ENCODE results near the gene PSAPL1.

PSAPL1 gene

DNA sequence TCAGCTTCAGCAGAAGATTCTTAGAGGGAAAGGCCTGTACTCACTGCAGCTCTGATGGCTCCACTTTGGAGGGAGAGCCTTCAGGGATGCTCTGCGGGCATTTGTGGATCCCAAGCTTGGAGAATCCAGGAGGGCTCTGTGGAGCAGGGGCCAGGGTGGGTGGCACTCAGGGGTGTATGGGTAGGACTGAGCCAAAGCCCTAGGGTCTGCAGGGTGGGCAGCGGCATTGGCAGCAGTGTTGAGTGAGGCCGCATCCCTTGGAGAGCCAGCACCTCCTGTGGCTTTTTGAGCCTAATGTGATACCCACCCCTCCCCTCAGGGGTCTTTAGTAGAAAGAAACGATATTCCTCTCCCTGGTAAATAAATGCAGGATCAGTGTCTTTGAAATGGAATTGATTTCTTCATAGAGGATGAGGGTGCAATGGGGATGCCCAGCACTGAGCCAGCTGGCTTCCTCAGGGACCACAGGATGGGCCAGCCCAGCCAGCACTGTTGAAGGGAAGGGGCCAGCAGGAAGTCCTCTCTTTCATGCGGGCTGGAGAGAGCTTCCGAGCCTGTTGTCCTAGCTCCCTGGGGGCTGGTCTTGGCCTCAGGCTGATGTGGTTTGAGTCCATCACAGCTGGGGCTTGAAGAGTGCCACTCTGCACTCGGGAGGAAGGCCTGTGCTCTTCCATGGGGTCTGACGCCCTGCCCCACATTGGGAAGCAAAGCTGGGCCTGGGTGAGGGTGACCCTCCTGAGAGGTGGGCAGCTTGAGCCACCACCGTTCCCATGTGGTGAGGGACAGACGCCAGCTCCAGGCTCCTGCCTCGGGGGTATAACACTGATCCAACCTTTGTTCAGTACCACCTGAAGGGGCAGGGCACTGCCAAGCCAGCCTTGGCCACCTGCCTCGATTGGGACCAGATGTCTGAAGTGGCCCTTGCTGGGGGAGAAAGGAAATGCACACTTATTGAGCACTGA is 49.5 kb downstream of the PSAPL1 start:
- H2AFZ ChIP-seq: no peak overlapping the region
- no peak overlapping the region for H3K27ac ChIP-seq
- H3K9ac ChIP-seq: no peak overlapping the region
- TF ChIP-seq, protein P1, sequence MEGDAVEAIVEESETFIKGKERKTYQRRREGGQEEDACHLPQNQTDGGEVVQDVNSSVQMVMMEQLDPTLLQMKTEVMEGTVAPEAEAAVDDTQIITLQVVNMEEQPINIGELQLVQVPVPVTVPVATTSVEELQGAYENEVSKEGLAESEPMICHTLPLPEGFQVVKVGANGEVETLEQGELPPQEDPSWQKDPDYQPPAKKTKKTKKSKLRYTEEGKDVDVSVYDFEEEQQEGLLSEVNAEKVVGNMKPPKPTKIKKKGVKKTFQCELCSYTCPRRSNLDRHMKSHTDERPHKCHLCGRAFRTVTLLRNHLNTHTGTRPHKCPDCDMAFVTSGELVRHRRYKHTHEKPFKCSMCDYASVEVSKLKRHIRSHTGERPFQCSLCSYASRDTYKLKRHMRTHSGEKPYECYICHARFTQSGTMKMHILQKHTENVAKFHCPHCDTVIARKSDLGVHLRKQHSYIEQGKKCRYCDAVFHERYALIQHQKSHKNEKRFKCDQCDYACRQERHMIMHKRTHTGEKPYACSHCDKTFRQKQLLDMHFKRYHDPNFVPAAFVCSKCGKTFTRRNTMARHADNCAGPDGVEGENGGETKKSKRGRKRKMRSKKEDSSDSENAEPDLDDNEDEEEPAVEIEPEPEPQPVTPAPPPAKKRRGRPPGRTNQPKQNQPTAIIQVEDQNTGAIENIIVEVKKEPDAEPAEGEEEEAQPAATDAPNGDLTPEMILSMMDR (IDR thresholded peaks at IDR 0.05): no peak
- no peaks in the 10 kb centered on the region for H3K36me3 ChIP-seq (ENCODE audit: control insufficient read depth, insufficient read depth, low read length)
- no peaks in the 10 kb centered on the region for H3K4me1 ChIP-seq
- H3K27me3 ChIP-seq (ENCODE audit: control insufficient read depth, insufficient read depth, low read length): no peaks in the 10 kb centered on the region
- H3K4me2 ChIP-seq (ENCODE audit: low read length): no peak overlapping the region
- H3K79me2 ChIP-seq: no peaks in the 10 kb centered on the region
- H3K4me3 ChIP-seq (ENCODE audit: low read depth, low read length): no peak overlapping the region
- no peaks in the 10 kb centered on the region for H3K9me3 ChIP-seq (ENCODE audit: control insufficient read depth, low read length)

DNA sequence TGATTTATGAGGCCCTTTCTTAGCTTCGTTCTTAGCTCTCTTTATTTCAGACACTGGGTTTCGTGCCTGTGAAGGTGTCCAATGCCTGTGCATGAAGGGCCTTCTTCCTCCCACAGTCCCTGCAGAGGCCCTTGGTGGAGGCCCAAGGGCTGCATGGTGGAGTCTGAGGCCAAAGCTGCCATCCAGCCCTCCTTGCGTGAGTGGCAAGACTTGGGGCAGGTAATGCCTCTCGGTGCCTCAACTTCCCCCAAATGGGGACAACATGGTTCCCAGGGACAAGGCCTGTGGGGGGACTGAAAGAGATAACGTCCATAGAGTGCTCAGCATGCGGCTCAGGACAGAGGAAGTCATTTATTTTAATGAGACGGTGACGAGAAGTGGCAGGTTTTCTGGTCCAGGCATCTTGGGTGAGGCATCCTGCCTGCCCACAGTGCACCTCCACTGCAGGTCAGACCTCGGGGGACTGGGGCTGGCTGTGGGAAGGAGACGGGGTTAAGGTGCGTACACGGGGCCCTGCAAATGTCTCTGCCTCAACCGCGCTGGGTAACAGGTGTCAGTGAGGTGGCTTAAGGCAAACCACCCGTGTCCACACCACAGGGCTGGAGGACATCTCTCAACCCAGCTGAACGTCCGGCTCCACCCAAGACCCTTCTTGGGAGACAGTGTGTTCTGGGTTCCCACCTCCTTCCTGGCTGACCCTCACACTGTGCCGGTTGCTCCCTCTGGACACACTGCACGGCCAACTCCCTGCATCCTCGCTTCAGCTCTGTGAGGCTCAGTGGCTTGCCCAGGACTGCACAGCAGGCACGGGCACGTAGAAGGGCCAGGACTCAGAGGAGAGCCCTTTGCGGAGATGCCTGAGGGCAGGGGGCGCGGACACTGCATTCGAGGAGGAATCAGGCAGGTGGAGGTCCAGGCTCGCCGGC is 50.5 kb downstream of the PSAPL1 start:
- H3K79me2 ChIP-seq: no peaks in the 10 kb centered on the region
- no peaks in the 10 kb centered on the region for H3K36me3 ChIP-seq (ENCODE audit: control insufficient read depth, insufficient read depth, low read length)
- no peaks in the 10 kb centered on the region for H3K9me3 ChIP-seq (ENCODE audit: control insufficient read depth, low read length)
- no peak overlapping the region for H2AFZ ChIP-seq
- H3K27me3 ChIP-seq (ENCODE audit: control insufficient read depth, insufficient read depth, low read length): no peaks in the 10 kb centered on the region
- no peaks in the 10 kb centered on the region for H3K4me1 ChIP-seq
- no peak overlapping the region for H3K27ac ChIP-seq
- H3K4me3 ChIP-seq (ENCODE audit: low read depth, low read length): no peak overlapping the region
- no peak overlapping the region for H3K4me2 ChIP-seq (ENCODE audit: low read length)
- TF ChIP-seq, protein P1 (IDR thresholded peaks at IDR 0.05): no peak
- no peak overlapping the region for H3K9ac ChIP-seq

DNA sequence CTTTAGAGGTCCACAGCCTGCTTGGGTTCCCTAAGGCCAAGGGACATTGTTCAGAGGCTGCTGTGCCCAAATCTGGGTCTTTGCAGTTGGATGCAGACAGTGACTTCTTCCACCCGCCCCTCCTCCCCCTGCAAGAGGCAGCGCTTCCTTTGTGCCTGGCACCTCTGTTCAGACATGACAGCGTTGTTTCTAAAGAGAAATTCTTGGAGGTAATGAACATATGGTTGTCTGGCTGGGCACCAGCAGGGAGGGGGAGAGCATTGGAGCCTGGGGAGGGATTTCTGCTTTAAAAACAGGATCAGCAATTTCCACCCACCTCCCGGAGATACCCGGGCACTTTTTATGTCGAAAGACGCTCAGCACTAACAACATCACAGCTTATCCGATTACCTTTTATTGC is 51.5 kb downstream of the PSAPL1 start:
- no peak overlapping the region for H3K4me2 ChIP-seq (ENCODE audit: low read length)
- H3K9ac ChIP-seq: no peak overlapping the region
- H3K4me3 ChIP-seq (ENCODE audit: low read depth, low read length): no peak overlapping the region
- H3K79me2 ChIP-seq: no peaks in the 10 kb centered on the region
- H3K4me1 ChIP-seq: no peaks in the 10 kb centered on the region
- H3K27ac ChIP-seq: no peak overlapping the region
- H3K9me3 ChIP-seq (ENCODE audit: control insufficient read depth, low read length): no peaks in the 10 kb centered on the region
- TF ChIP-seq, protein P1 (IDR thresholded peaks at IDR 0.05): no peak
- H2AFZ ChIP-seq: no peak overlapping the region
- no peaks in the 10 kb centered on the region for H3K36me3 ChIP-seq (ENCODE audit: control insufficient read depth, insufficient read depth, low read length)
- no peaks in the 10 kb centered on the region for H3K27me3 ChIP-seq (ENCODE audit: control insufficient read depth, insufficient read depth, low read length)

DNA sequence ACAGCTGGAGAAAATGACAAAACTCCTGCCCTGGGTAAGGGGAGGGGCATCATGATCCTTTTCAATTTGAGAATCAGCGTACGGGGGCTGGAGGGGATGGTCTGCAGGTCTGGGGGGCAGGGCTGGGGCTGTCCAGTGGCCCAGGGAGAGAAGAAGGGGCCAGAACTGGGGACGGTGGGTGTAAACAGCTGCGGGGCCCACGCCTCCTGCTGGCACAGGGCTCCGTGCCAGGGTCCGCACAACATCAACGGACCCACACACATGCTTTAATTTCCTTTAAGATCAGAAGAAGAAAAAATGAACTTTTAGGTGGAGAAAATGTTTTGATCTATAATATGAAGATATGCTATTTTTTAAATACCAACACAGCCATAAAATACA is 52.1 kb downstream of the PSAPL1 start:
- H3K9ac ChIP-seq: no peak overlapping the region
- no peak overlapping the region for H2AFZ ChIP-seq
- no peaks in the 10 kb centered on the region for H3K4me1 ChIP-seq
- no peak overlapping the region for H3K27ac ChIP-seq
- H3K9me3 ChIP-seq (ENCODE audit: control insufficient read depth, low read length): no peaks in the 10 kb centered on the region
- TF ChIP-seq, protein P1 (IDR thresholded peaks at IDR 0.05): no peak
- no peak overlapping the region for H3K4me3 ChIP-seq (ENCODE audit: low read depth, low read length)
- no peaks in the 10 kb centered on the region for H3K36me3 ChIP-seq (ENCODE audit: control insufficient read depth, insufficient read depth, low read length)
- H3K4me2 ChIP-seq (ENCODE audit: low read length): no peak overlapping the region
- H3K27me3 ChIP-seq (ENCODE audit: control insufficient read depth, insufficient read depth, low read length): no peaks in the 10 kb centered on the region
- H3K79me2 ChIP-seq: no peaks in the 10 kb centered on the region
